MM.1S (cell line): Measurements from ENCODE around the gene LHPP.

Experiments used
- DNase-seq: peaks from one replicate; pipeline ENCODE4 v3.0.0-alpha.2; 2015
- H2AFZ ChIP-seq: fragments of 300-600 bp; sonication (generic); 2 replicates; pipeline ENCODE4 v1.6.0; 2016; ENCODE audit warnings: antibody characterized with exemption, low read length
- H3F3A ChIP-seq: fragments of 300-600 bp; sonication (generic); 2 replicates; pipeline ENCODE4 v1.6.1; 2016; ENCODE audit warnings: mild to moderate bottlenecking, antibody characterized with exemption, low read length, moderate library complexity, mixed read lengths; ENCODE audit not compliant: insufficient read depth
- H3K27ac ChIP-seq: fragments of 300-600 bp; sonication (generic); 2 replicates; pipeline ENCODE4 v1.5.1; 2016; ENCODE audit warnings: mild to moderate bottlenecking, low read length
- H3K27me3 ChIP-seq: fragments of 300-600 bp; sonication (generic); replicated peaks from 2 replicates; pipeline ENCODE4 v1.6.0; 2016; ENCODE audit warnings: low read length; ENCODE audit not compliant: insufficient read depth
- H3K36me3 ChIP-seq: fragments of 300-600 bp; sonication (generic); replicated peaks from 2 replicates; pipeline ENCODE4 v1.6.1; 2016; ENCODE audit warnings: mild to moderate bottlenecking, low read length, mixed read lengths; ENCODE audit not compliant: insufficient read depth
- H3K4me1 ChIP-seq: fragments of 300-600 bp; sonication (generic); 2 replicates; pipeline ENCODE4 v1.6.1; 2016; ENCODE audit warnings: low read length, mixed read lengths
- H3K4me2 ChIP-seq: fragments of 300-600 bp; sonication (generic); 2 replicates; pipeline ENCODE4 v1.6.0; 2016; ENCODE audit warnings: low read depth, low read length
- H3K4me3 ChIP-seq: fragments of 300-600 bp; sonication (generic); 2 replicates; pipeline ENCODE4 v1.5.1; 2016; ENCODE audit warnings: low read length, mixed read lengths
- H3K79me2 ChIP-seq: fragments of 300-600 bp; sonication (generic); 2 replicates; pipeline ENCODE4 v1.6.1; 2016; ENCODE audit warnings: mixed run types, low read length, mixed read lengths
- H3K9ac ChIP-seq: fragments of 300-600 bp; sonication (generic); 2 replicates; pipeline ENCODE4 v1.6.1; 2016; ENCODE audit warnings: low read length, mixed read lengths
- H3K9me2 ChIP-seq: fragments of 300-600 bp; sonication (generic); replicated peaks from 2 replicates; pipeline ENCODE4 v1.6.1; 2016; ENCODE audit warnings: mild to moderate bottlenecking, low read length, mixed read lengths; ENCODE audit not compliant: insufficient read depth
- H3K9me3 ChIP-seq: fragments of 300-600 bp; sonication (generic); replicated peaks from 2 replicates; pipeline ENCODE4 v1.6.1; 2016; ENCODE audit warnings: mild to moderate bottlenecking, low read length, mixed read lengths; ENCODE audit not compliant: insufficient read depth
- H4K20me1 ChIP-seq: fragments of 300-600 bp; sonication (generic); 2 replicates; pipeline ENCODE4 v1.6.1; 2016; ENCODE audit warnings: mild to moderate bottlenecking, low read length, moderate library complexity, mixed read lengths; ENCODE audit not compliant: insufficient read depth
- CTCF ChIP-seq: fragments of 300-600 bp; sonication (generic); IDR thresholded peaks from 2 replicates; pipeline ENCODE4 v1.5.1; 2016; ENCODE audit warnings: antibody characterized with exemption, low read length, mixed read lengths
- EZH2 ChIP-seq: fragments of 300-600 bp; sonication (generic); optimal IDR thresholded peaks from 2 replicates; pipeline ENCODE3; 2017; ENCODE audit warnings: low read depth, mild to moderate bottlenecking, antibody characterized with exemption, low read length, mixed read lengths
- EZH2phosphoT487 ChIP-seq: fragments of 300-600 bp; sonication (generic); IDR thresholded peaks from 2 replicates; pipeline ENCODE4 v1.6.1; 2018; ENCODE audit warnings: antibody characterized with exemption, low read length

The LHPP gene

DNA sequence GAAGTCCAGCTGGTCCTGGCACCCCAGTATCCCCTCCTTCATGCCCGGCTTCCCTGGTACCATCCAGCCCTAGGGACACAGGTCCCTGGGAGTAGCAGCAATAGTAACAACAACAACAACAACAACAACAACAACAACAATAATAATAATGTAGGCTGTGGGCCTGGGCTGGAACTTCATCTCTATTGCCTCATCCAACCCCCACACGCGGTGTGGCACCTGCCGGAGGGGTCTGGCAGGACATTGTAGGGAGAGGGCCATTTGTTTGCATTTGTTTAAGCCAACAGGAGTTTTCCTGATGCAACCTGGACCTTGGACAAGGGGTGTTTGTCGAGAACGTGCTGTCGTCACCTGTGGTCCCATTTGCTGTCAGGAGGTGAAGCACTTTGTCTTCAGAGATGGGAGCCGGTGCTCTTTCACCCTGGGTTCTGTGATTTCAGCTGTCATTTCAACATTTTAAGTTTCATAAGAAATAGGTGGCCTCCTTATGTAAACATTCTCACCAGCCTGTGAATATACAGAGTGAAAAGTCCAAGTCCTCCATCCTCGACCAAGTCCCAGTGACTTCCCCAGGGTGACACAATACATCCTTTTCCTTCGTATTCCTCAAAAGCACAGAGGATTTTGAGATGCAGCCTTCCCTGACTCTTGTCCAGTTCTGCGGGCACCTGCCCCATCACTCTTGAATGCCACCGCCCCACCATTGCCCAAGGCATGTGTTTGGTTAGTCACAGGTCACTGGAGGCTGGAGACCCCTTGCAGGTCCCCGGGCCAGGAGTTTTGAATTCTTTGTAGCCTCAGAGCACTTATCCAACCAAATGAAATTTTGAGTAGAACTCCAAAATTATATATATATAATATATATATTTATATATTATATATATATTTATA, 9.2 kb downstream of the LHPP start:
- H3K4me2 ChIP-seq = no peak overlapping the region
- H3K4me3 ChIP-seq = no peak overlapping the region
- no peak overlapping the region for H3K9ac ChIP-seq

DNA sequence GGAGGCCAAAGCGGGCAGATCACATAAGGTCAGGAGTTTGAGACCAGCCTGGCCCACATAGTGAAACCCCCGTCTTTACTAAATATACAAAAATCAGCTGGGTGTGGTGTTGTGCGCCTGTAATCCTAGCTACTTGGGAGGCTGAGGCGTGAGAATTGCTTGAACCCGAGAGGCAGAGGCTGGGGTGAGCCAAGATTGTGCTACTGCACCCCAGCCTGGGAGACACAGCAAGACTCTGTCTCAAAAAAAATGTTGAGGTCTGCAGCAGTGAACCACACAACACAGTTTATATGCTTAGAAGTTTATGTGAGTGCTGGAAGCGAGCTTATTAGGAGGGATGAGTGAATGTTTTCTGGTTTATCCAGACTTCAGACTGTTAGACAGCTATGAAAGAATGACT, 10.4 kb downstream of the LHPP start:
- Histone ChIP-seq H3K79me2 (no peaks in the 10 kb centered on the region), H3K4me3 (no peak overlapping the region), H3K4me2 (no peak overlapping the region), H3F3A (no peaks in the 10 kb centered on the region), H3K27me3 (no peaks in the 10 kb centered on the region), H3K9me3 (no peaks in the 10 kb centered on the region), H3K9ac (no peak overlapping the region), H2AFZ (no peak overlapping the region), H3K9me2 (no peaks in the 10 kb centered on the region), H3K36me3 (no peaks in the 10 kb centered on the region), H3K4me1 (no peaks in the 10 kb centered on the region), H3K27ac (no peak overlapping the region), H4K20me1 (no peaks in the 10 kb centered on the region)
- DNase-seq = no peak
- TF ChIP-seq CTCF (no peak), EZH2phosphoT487 (no peak), EZH2 (no peak)

More for the DNA sequence above, 9.2 kb downstream of the LHPP start:
- Histone ChIP-seq H3K36me3 (no peaks in the 10 kb centered on the region), H3K4me1 (no peaks in the 10 kb centered on the region), H3K27me3 (no peaks in the 10 kb centered on the region), H3F3A (no peaks in the 10 kb centered on the region), H2AFZ (no peak overlapping the region), H3K9me3 (no peaks in the 10 kb centered on the region), H3K27ac (no peak overlapping the region), H4K20me1 (no peaks in the 10 kb centered on the region), H3K9me2 (no peaks in the 10 kb centered on the region), H3K79me2 (no peaks in the 10 kb centered on the region)
- TF ChIP-seq EZH2phosphoT487 = no peak
- no peak for TF ChIP-seq CTCF
- TF ChIP-seq EZH2 = no peak
- DNase-seq = no peak

GRCh38 chr10:124473070-124473469, 11.4 kb downstream of the LHPP start:
- TF ChIP-seq EZH2phosphoT487 = no peak
- no peak for TF ChIP-seq EZH2
- TF ChIP-seq CTCF = no peak
- no peak overlapping the region for H3K27ac ChIP-seq
- no peaks in the 10 kb centered on the region for H3K4me1 ChIP-seq
- no peaks in the 10 kb centered on the region for H3K36me3 ChIP-seq
- H4K20me1 ChIP-seq = no peaks in the 10 kb centered on the region
- H3K4me3 ChIP-seq = no peak overlapping the region
- no peaks in the 10 kb centered on the region for H3K9me3 ChIP-seq
- H3K4me2 ChIP-seq = no peak overlapping the region
- no peaks in the 10 kb centered on the region for H3K27me3 ChIP-seq
- no peaks in the 10 kb centered on the region for H3K9me2 ChIP-seq
- no peak overlapping the region for H2AFZ ChIP-seq
- H3K9ac ChIP-seq = no peak overlapping the region
- no peaks in the 10 kb centered on the region for H3F3A ChIP-seq
- no peaks in the 10 kb centered on the region for H3K79me2 ChIP-seq
- no peak for DNase-seq
